GM12878 (cell line): ENCODE data around the gene SCD5. TPM values are rescaled to one million over a fixed set of nuclear protein-coding genes. Genes with fewer than 3 reads are reported as not detected.

ENCODE experiments used
- ATAC-seq: fragments of 200-7000 bp; cut with Tn5 transposase; 3 replicates; pipeline ENCODE4 v1.9.1; 2020; ENCODE audit warnings: mild to moderate bottlenecking, moderate library complexity
- BruUV-seq: library from RNA; stranded (reverse); fragments of 400-500 nt; replicated peaks from 2 replicates; lab custom pipeline; 2021; lab: Mats Ljungman, UMichigan
- CTCF ChIA-PET: fragments of 300-600 bp; sonication (Branson Sonifier 250); formaldehyde crosslinking; extraction: SDS; loops from one replicate; lab custom pipeline; 2021; ENCODE audit warnings: inconsistent platforms; lab: Yijun Ruan, JAX
- POLR2A ChIA-PET: fragments of 350-600 bp; formaldehyde crosslinking; extraction: SDS; loops from one replicate; lab custom pipeline; 2021; ENCODE audit warnings: inconsistent platforms; lab: Charles Lee
- RAD21 ChIA-PET: fragments of 300-600 bp; sonication (Branson Sonifier 250); formaldehyde crosslinking; loops from one replicate; lab custom pipeline; 2023; ENCODE audit warnings: antibody characterized with exemption; ENCODE audit not compliant: unreplicated experiment; lab: Charles Lee
- SMC1A ChIA-PET: fragments of 300-600 bp; sonication (Branson Sonifier 250); formaldehyde crosslinking; loops from one replicate; lab custom pipeline; 2023; ENCODE audit not compliant: unreplicated experiment, uncharacterized antibody; lab: Charles Lee
- DNase-seq: peaks from one replicate; pipeline ENCODE4 v3.0.0-alpha.2; 2011; ENCODE audit warnings: low read depth, low spot score
- FAIRE-seq: peaks from 3 replicates; lab custom pipeline; 2011; peaks lifted over from hg19 to GRCh38; lab: Jason Lieb, UNC
- H2AFZ ChIP-seq: 2 replicates; pipeline ENCODE4 v1.6.0; 2011; ENCODE audit warnings: low read depth, low read length, control low read depth; ENCODE audit not compliant: control insufficient read depth
- H3K27ac ChIP-seq: 2 replicates; pipeline ENCODE4 v1.5.1; 2011; ENCODE audit warnings: control low read depth; ENCODE audit not compliant: control insufficient read depth, insufficient read depth
- H3K27me3 ChIP-seq, 2 experiments: replicated peaks in 1 of 2; 2 replicates each; pipeline versions ENCODE4 v1.6.0 to v1.6.1; 2011; ENCODE audit warnings: low read length in 1 of 2; ENCODE audit not compliant: control insufficient read depth in 2 of 2, insufficient read depth in 2 of 2
- H3K36me3 ChIP-seq, 2 experiments: 2 replicates each; pipeline ENCODE4 v1.5.1; 2011; ENCODE audit warnings: low read length in 1 of 2; ENCODE audit not compliant: control insufficient read depth in 2 of 2, insufficient read depth in 2 of 2
- H3K4me1 ChIP-seq: 2 replicates; pipeline ENCODE4 v1.6.1; 2011; ENCODE audit warnings: mild to moderate bottlenecking, low read length, moderate library complexity, mixed read lengths; ENCODE audit not compliant: control insufficient read depth, insufficient read depth
- H3K4me2 ChIP-seq: 2 replicates; pipeline ENCODE4 v1.6.0; 2011; ENCODE audit warnings: control low read depth; ENCODE audit not compliant: control insufficient read depth, insufficient read depth
- H3K4me3 ChIP-seq: fragments of 200-600 bp; sonication (generic); 2 replicates; pipeline ENCODE4 v1.5.1; 2016
- H3K79me2 ChIP-seq: 2 replicates; pipeline ENCODE4 v1.6.0; 2011; ENCODE audit warnings: low read length; ENCODE audit not compliant: control insufficient read depth, insufficient read depth
- H3K9ac ChIP-seq: 2 replicates; pipeline ENCODE4 v1.8.0; 2011; ENCODE audit warnings: low read length, control low read depth, mixed read lengths; ENCODE audit not compliant: control insufficient read depth, insufficient read depth
- H3K9me3 ChIP-seq: replicated peaks from 3 replicates; pipeline ENCODE4 v1.5.1; 2011; ENCODE audit warnings: mild to moderate bottlenecking, low read length; ENCODE audit not compliant: control insufficient read depth, insufficient read depth
- H4K20me1 ChIP-seq: 2 replicates; pipeline ENCODE4 v1.6.0; 2011; ENCODE audit not compliant: control insufficient read depth, insufficient read depth
- GABPA ChIP-seq: IDR thresholded peaks from 2 replicates; pipeline ENCODE4 v1.6.1; 2014; ENCODE audit warnings: antibody characterized with exemption, low read depth, mild to moderate bottlenecking, inconsistent platforms
- NR2C1 ChIP-seq: fragments of 450-650 bp; IDR thresholded peaks from 2 replicates; pipeline ENCODE4 v1.6.1; 2017; ENCODE audit warnings: antibody characterized with exemption, mild to moderate bottlenecking, moderate library complexity
- SRF ChIP-seq, 2 experiments: IDR thresholded peaks; 2 replicates each; pipeline ENCODE4 v1.6.1; 2011; ENCODE audit warnings: low read depth in 2 of 2, low read length in 2 of 2, mild to moderate bottlenecking in 1 of 2, moderate library complexity in 1 of 2
- WRNIP1 ChIP-seq: IDR thresholded peaks from 2 replicates; pipeline ENCODE4 v1.6.1; 2011; ENCODE audit warnings: low read depth, low read length, improper control_type of control experiment, borderline replicate concordance
- ZBTB40 ChIP-seq: fragments of 450-650 bp; IDR thresholded peaks from 2 replicates; pipeline ENCODE4 v1.6.1; 2016; ENCODE audit warnings: mild to moderate bottlenecking, moderate library complexity, borderline replicate concordance
- WGBS: methylation state at CpG from one replicate; pipeline ENCODE4 v1.1.6; 2016; ENCODE audit warnings: low lambda C conversion rate; ENCODE audit not compliant: insufficient replicate concordance, insufficient coverage; ENCODE audit errors: missing lambda C conversion rate; 5-methylcytosine and 5-hydroxymethylcytosine counted together
- in situ Hi-C: fragments of 300-500 bp; cut with MboI; formaldehyde crosslinking; loops from 9 replicates; pipeline ENCODE4 v1.14.3; 2018; ENCODE audit warnings: mixed read lengths
- intact Hi-C: fragments of 100-400 bp; cut with micrococcal nuclease; formaldehyde crosslinking; loops from one replicate; pipeline ENCODE4 v1.14.2; 2022; ENCODE audit not compliant: unreplicated experiment
- microRNA counts: library from miRNA; unstranded; fragments of <30 nt; microRNA quantifications from one replicate; lab custom pipeline; 2016
- microRNA-seq: library from miRNA; unstranded; fragments of <30 nt; microRNA quantifications from one replicate; pipeline ENCODE4, GENCODE V29; 2018
- polyA plus RNA-seq, 11 experiments: library from polyadenylated mRNA; depleted of rRNA in 4 of 11; unstranded in 6 of 11; stranded (reverse) in 5 of 11; fragments of >200 nt; fragmentation: Nextera tagmentation in 4 of 11; fragmentation: Illumina TruSeq in 1 of 11; extraction: Ambion mirVana in 4 of 11; extraction: Trizol in 1 of 11; gene quantifications; 1 replicate in 1 of 11; 2 replicates in 10 of 11; pipeline versions ENCODE4 v1.2.1 to v1.2.3, GENCODE V29; 2011 to 2016; ENCODE audit warnings: inconsistent platforms in 2 of 11, missing spikeins in 2 of 11, low read depth in 1 of 11
- small RNA-seq: library from RNA; depleted of rRNA; stranded (forward); fragments of <200 nt; gene quantifications from one replicate; pipeline ENCODE3, GENCODE V24; 2014
- total RNA-seq, 4 experiments: library from RNA; depleted of rRNA in 3 of 4; stranded (reverse); fragments of >200 nt in 3 of 4; fragmentation: Illumina TruSeq in 1 of 4; extraction: Trizol in 1 of 4; gene quantifications; 2 replicates each; pipeline versions ENCODE4 v1.2.1 to v1.2.3, GENCODE V29; 2013 to 2021

SCD5 gene
- total and polyA plus RNA-seq, 10 of the 15 experiments (the other 5 are each of a cell fraction or from before 2014, with no cell fraction given) = 2.4 to 15.0 (median 4.2) TPM

- H4K20me1 ChIP-seq = no peaks in the 10 kb centered on the region
- ChIA-PET RAD21 (no interaction called here), SMC1A (no interaction called here), POLR2A (no interaction called here), CTCF (no interaction called here)
- in situ Hi-C loops = no loop called here
- H3K36me3 ChIP-seq = no peaks in the 10 kb centered on the region
- TF ChIP-seq ZBTB40 (no peak), WRNIP1 (no peak), SRF (IDR thresholded peaks at IDR 0.05; ENCODE audit: low read depth in 2 of 2, low read length in 2 of 2) (no peak), GABPA (no peak), NR2C1 (no peak)
- no peak overlapping the region for H3K9ac ChIP-seq
- intact Hi-C loops = no loop called here
- DNase-seq (no peak), ATAC-seq (no peak), FAIRE-seq (no peak)
- H3K4me3 ChIP-seq = no peak overlapping the region
- WGBS = 5% methylated on average over 4 of the region's 5 CpGs
- H2AFZ ChIP-seq = no peak overlapping the region
- H3K27me3 ChIP-seq = peaks cover 0 to 2% of the 10 kb centered on the region in 2 experiments; a peak in 1 of 4 replicates
- no peaks in the 10 kb centered on the region for H3K9me3 ChIP-seq
- BruUV-seq = no TSS peak
- H3K4me2 ChIP-seq = no peak overlapping the region
- H3K27ac ChIP-seq = no peak overlapping the region
- no peaks in the 10 kb centered on the region for H3K79me2 ChIP-seq
- H3K4me1 ChIP-seq = no peaks in the 10 kb centered on the region
Observed at GRCh38 chr4:82579932-82580331, 218.7 kb downstream of the SCD5 start.

MicroRNA genes within 50 kb of the gene (microRNA counts, 767-probe panel; counts per million panel counts)
- microRNA hsa-miR-575 (lab: Ali Mortazavi, UCI) = 2,415 counts per million, percentile 82 among the panel's probes with 10 or more counts

Small RNA genes within 50 kb of the gene (microRNA-seq; reads per million reads assigned to microRNA genes)
- gene MIR575 = not detected

Small RNA genes within 50 kb of the gene (small RNA-seq; reads per million reads assigned to genes)
- gene MIR575 = not detected

Other genes with a start within 250 kb of the SCD5 start
- gene TMEM150C, start 236.8 kb downstream of the SCD5 start, total RNA-seq (2014; rRNA removed) = 0.05 TPM in 1 of 2 replicates, not detected in the other
- gene TMEM150C, start 236.8 kb downstream of the SCD5 start, total RNA-seq (2014; rRNA removed; fragmentation: Illumina TruSeq; extraction: Trizol) = 0.04 and 0.09 TPM in 2 replicates
- gene TMEM150C, start 236.8 kb downstream of the SCD5 start, total RNA-seq (2021) = 0.13 TPM in 2 replicates
- not detected in 2 replicates for gene TMEM150C, start 236.8 kb downstream of the SCD5 start, polyA plus RNA-seq (2011; rRNA removed)
- gene TMEM150C, start 236.8 kb downstream of the SCD5 start, polyA plus RNA-seq (2014; fragmentation: Illumina TruSeq; extraction: Trizol) = 0.06 and 0.13 TPM in 2 replicates
- under 1 TPM; 0.05 to 0.21 TPM for gene TMEM150C, start 236.8 kb downstream of the SCD5 start, polyA plus RNA-seq (2014; fragmentation: Nextera tagmentation; extraction: Ambion mirVana)
- gene TMEM150C, start 236.8 kb downstream of the SCD5 start, polyA plus RNA-seq (2014; rRNA removed) = 0.04 and 0.27 TPM in 2 replicates
- gene TMEM150C, start 236.8 kb downstream of the SCD5 start, polyA plus RNA-seq (2016; fragmentation: Nextera tagmentation; extraction: Ambion mirVana) = under 1 TPM; 0.77 to 0.78 TPM
- gene SEC31A, start 92.4 kb upstream of the SCD5 start, total RNA-seq (2014; rRNA removed) = 83.7 and 95.0 TPM in 2 replicates
- gene SEC31A, start 92.4 kb upstream of the SCD5 start, total RNA-seq (2014; rRNA removed; fragmentation: Illumina TruSeq; extraction: Trizol) = 126 and 132 TPM in 2 replicates
- 119 and 127 TPM in 2 replicates for gene SEC31A, start 92.4 kb upstream of the SCD5 start, total RNA-seq (2021)
- 146 and 147 TPM in 2 replicates for gene SEC31A, start 92.4 kb upstream of the SCD5 start, polyA plus RNA-seq (2011; rRNA removed)
- 159 and 200 TPM in 2 replicates for gene SEC31A, start 92.4 kb upstream of the SCD5 start, polyA plus RNA-seq (2014; fragmentation: Illumina TruSeq; extraction: Trizol)
- 10 to 100 TPM; 74.6 to 80.8 TPM for gene SEC31A, start 92.4 kb upstream of the SCD5 start, polyA plus RNA-seq (2014; fragmentation: Nextera tagmentation; extraction: Ambion mirVana)
- 84.2 and 92.9 TPM in 2 replicates for gene SEC31A, start 92.4 kb upstream of the SCD5 start, polyA plus RNA-seq (2014; rRNA removed)
- 100 to 1,000 TPM; 160 to 171 TPM for gene SEC31A, start 92.4 kb upstream of the SCD5 start, polyA plus RNA-seq (2016; fragmentation: Nextera tagmentation; extraction: Ambion mirVana)
- 4.9 TPM in 2 replicates for gene THAP9, start 101.9 kb upstream of the SCD5 start, total RNA-seq (2014; rRNA removed)
- gene THAP9, start 101.9 kb upstream of the SCD5 start, total RNA-seq (2014; rRNA removed; fragmentation: Illumina TruSeq; extraction: Trizol) = 4.9 and 5.6 TPM in 2 replicates
- gene THAP9, start 101.9 kb upstream of the SCD5 start, total RNA-seq (2021) = 3.6 and 3.8 TPM in 2 replicates
- gene THAP9, start 101.9 kb upstream of the SCD5 start, polyA plus RNA-seq (2011; rRNA removed) = 4.1 and 5.2 TPM in 2 replicates
- gene THAP9, start 101.9 kb upstream of the SCD5 start, polyA plus RNA-seq (2014; fragmentation: Illumina TruSeq; extraction: Trizol) = 2.4 and 2.5 TPM in 2 replicates
- gene THAP9, start 101.9 kb upstream of the SCD5 start, polyA plus RNA-seq (2014; fragmentation: Nextera tagmentation; extraction: Ambion mirVana) = 1 to 10 TPM; 2.4 to 2.5 TPM
- gene THAP9, start 101.9 kb upstream of the SCD5 start, polyA plus RNA-seq (2014; rRNA removed) = 2.2 and 3.9 TPM in 2 replicates
- 1 to 10 TPM; 2.1 to 3.0 TPM for gene THAP9, start 101.9 kb upstream of the SCD5 start, polyA plus RNA-seq (2016; fragmentation: Nextera tagmentation; extraction: Ambion mirVana)
- 16.3 and 18.6 TPM in 2 replicates for gene LIN54, start 212.0 kb upstream of the SCD5 start, total RNA-seq (2014; rRNA removed)
- gene LIN54, start 212.0 kb upstream of the SCD5 start, total RNA-seq (2014; rRNA removed; fragmentation: Illumina TruSeq; extraction: Trizol) = 17.3 and 19.0 TPM in 2 replicates
- gene LIN54, start 212.0 kb upstream of the SCD5 start, total RNA-seq (2021) = 13.1 and 14.5 TPM in 2 replicates
- gene LIN54, start 212.0 kb upstream of the SCD5 start, polyA plus RNA-seq (2011; rRNA removed) = 20.4 and 24.2 TPM in 2 replicates
- gene LIN54, start 212.0 kb upstream of the SCD5 start, polyA plus RNA-seq (2014; fragmentation: Illumina TruSeq; extraction: Trizol) = 13.9 and 16.1 TPM in 2 replicates
- gene LIN54, start 212.0 kb upstream of the SCD5 start, polyA plus RNA-seq (2014; fragmentation: Nextera tagmentation; extraction: Ambion mirVana) = 1 to 10 TPM; 1.5 to 2.0 TPM
- gene LIN54, start 212.0 kb upstream of the SCD5 start, polyA plus RNA-seq (2014; rRNA removed) = 7.8 and 8.8 TPM in 2 replicates
- gene LIN54, start 212.0 kb upstream of the SCD5 start, polyA plus RNA-seq (2016; fragmentation: Nextera tagmentation; extraction: Ambion mirVana) = 10 to 100 TPM in 1 of 2 experiments, 1 to 10 TPM in 1; 9.6 to 10.5 TPM
- gene COPS4, start 236.4 kb upstream of the SCD5 start, total RNA-seq (2014; rRNA removed) = 54.6 and 65.1 TPM in 2 replicates
- 59.6 and 63.4 TPM in 2 replicates for gene COPS4, start 236.4 kb upstream of the SCD5 start, total RNA-seq (2014; rRNA removed; fragmentation: Illumina TruSeq; extraction: Trizol)
- gene COPS4, start 236.4 kb upstream of the SCD5 start, total RNA-seq (2021) = 34.2 and 35.5 TPM in 2 replicates
- gene COPS4, start 236.4 kb upstream of the SCD5 start, polyA plus RNA-seq (2011; rRNA removed) = 55.2 and 76.7 TPM in 2 replicates
- gene COPS4, start 236.4 kb upstream of the SCD5 start, polyA plus RNA-seq (2014; fragmentation: Illumina TruSeq; extraction: Trizol) = 73.8 and 95.4 TPM in 2 replicates
- 100 to 1,000 TPM; 112 to 159 TPM for gene COPS4, start 236.4 kb upstream of the SCD5 start, polyA plus RNA-seq (2014; fragmentation: Nextera tagmentation; extraction: Ambion mirVana)
- 45.2 and 59.6 TPM in 2 replicates for gene COPS4, start 236.4 kb upstream of the SCD5 start, polyA plus RNA-seq (2014; rRNA removed)
- 10 to 100 TPM; 79.9 to 89.3 TPM for gene COPS4, start 236.4 kb upstream of the SCD5 start, polyA plus RNA-seq (2016; fragmentation: Nextera tagmentation; extraction: Ambion mirVana)